ENCODE measurements around the gene MSANTD1. TPM values are rescaled to one million over a fixed set of nuclear protein-coding genes. Genes with fewer than 3 reads are reported as not detected.

MSANTD1 gene
- total and polyA plus RNA-seq, 2 donors (not counting 1 experiment from before 2014, with no cell fraction given), result 0.78 to 5.5 TPM

DNA sequence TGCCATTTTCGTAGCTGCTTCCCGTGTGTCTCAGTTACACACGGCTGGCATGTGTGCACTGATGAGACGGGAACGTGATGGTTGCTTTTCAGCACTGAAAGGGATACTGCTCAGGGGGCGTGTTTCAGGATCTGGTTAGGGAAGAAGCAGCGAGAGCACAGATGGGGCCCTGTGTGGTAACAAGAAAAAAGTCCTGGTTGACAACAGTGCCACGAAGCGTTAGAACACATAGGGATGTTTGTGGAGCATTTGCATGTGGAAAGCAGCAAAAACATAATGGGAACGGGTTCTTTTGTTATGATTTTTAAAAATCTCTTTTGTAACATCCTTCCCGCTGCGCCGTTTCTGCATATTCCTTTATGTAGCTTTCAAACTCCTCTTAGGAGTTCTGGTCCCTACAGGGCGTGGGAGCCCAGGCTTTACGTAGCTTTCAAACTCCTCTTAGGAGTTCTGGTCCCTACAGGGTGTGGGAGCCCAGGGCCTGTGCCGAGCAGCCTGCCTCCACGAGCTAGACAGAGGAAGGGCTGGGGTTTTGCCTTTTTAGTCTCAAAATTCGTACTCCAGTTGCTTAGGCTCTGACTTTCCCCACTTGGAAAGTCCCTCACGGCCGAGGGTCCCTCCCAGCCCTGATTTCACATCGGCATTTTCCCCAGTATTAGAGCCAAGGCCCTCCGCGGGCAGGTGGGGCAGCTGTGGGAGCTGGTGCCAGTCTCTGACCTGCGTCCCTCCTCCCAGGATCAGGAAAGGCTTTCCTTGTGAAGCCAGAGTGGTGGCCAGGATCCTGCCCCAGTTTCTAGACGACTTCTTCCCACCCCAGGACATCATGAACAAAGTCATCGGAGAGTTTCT lies 11.0 kb upstream of the MSANTD1 start:
- Histone ChIP-seq H3K4me2 (replicated peaks; ENCODE audit: low read depth, low read length, poor library complexity, severe bottlenecking) (no peak overlapping the region), H3K27ac (ENCODE audit: low read length in 2 of 2) (no peak overlapping the region), H3K9me3 (ENCODE audit: control extremely low read depth in 1 of 3, control insufficient read depth in 2 of 3, insufficient read depth in 1 of 3, low read length in 2 of 3) (no peaks in the 10 kb centered on the region), H4K20me1 (ENCODE audit: control insufficient read depth, insufficient read depth, low read length, poor library complexity, severe bottlenecking) (no peaks in the 10 kb centered on the region), H3K4me3 (ENCODE audit: control extremely low read depth in 1 of 5, extremely low read depth in 1 of 5, insufficient read depth in 1 of 5, low read depth in 2 of 5, low read length in 4 of 5) (no peak overlapping the region), H3K79me2 (ENCODE audit: control insufficient read depth, insufficient read depth, low read length) (no peaks in the 10 kb centered on the region), H3K27me3 (replicated peaks in 1 of 4; ENCODE audit: control extremely low read depth in 1 of 4, control insufficient read depth in 3 of 4, insufficient read depth in 4 of 4, low read length in 3 of 4) (no peaks in the 10 kb centered on the region), H2AFZ (ENCODE audit: insufficient read depth, low read depth, low read length, poor library complexity, severe bottlenecking) (no peak overlapping the region), H3K9ac (ENCODE audit: low read length) (no peak overlapping the region), H3K36me3 (replicated peaks in 1 of 2; ENCODE audit: control extremely low read depth in 1 of 2, control insufficient read depth in 1 of 2, extremely low read depth in 1 of 2, insufficient read depth in 2 of 2, low read length in 1 of 2) (peaks cover 0 to 65% of the 10 kb centered on the region in 2 experiments), H3K4me1 (ENCODE audit: control insufficient read depth in 2 of 2, insufficient read depth in 2 of 2, low read length in 2 of 2) (no peaks in the 10 kb centered on the region)
- ChIA-PET CTCF (interaction anchor here (0.6 kb wide), 1 partner anchor 49 kb away, joined by 3 read pairs; no protein-coding TSS in a partner anchor), POLR2A (no interaction called here)
- no peak for ATAC-seq (ENCODE audit: low read depth)
- no peaks in the 10 kb centered on the region for H3K27me3 Mint-ChIP-seq
- TF ChIP-seq EZH2 (IDR thresholded peaks at IDR 0.05; ENCODE audit: borderline replicate concordance, insufficient read depth, low read depth, low read length, poor library complexity, severe bottlenecking), result no peak
- no peak for TF ChIP-seq CTCF (IDR thresholded peaks at IDR 0.05)
- H3K27ac Mint-ChIP-seq, result no peak overlapping the region
- WGBS (ENCODE audit: insufficient coverage), result 94% methylated on average over 21 of the region's 26 CpGs
- no peak overlapping the region for H3K4me3 Mint-ChIP-seq
- DNase-seq, result no peak
- no peaks in the 10 kb centered on the region for H3K4me1 Mint-ChIP-seq
- intact Hi-C loops (cut with micrococcal nuclease), result no loop called here
- H3K9me3 Mint-ChIP-seq (ENCODE audit: insufficient read depth), result no peaks in the 10 kb centered on the region

GRCh38 chr4:3238721-3239120 lies 10.2 kb upstream of the MSANTD1 start:
- H3K36me3 ChIP-seq (replicated peaks in 1 of 2; ENCODE audit: control extremely low read depth in 1 of 2, control insufficient read depth in 1 of 2, extremely low read depth in 1 of 2, insufficient read depth in 2 of 2, low read length in 1 of 2), result peaks cover 0 to 60% of the 10 kb centered on the region in 2 experiments
- no peaks in the 10 kb centered on the region for H3K27me3 ChIP-seq (replicated peaks in 1 of 4; ENCODE audit: control extremely low read depth in 1 of 4, control insufficient read depth in 3 of 4, insufficient read depth in 4 of 4, low read length in 3 of 4)
- H3K4me2 ChIP-seq (replicated peaks; ENCODE audit: low read depth, low read length, poor library complexity, severe bottlenecking), result no peak overlapping the region
- 95% methylated on average over 14 of the region's 18 CpGs for WGBS (ENCODE audit: insufficient coverage)
- H3K79me2 ChIP-seq (ENCODE audit: control insufficient read depth, insufficient read depth, low read length), result no peaks in the 10 kb centered on the region
- intact Hi-C loops (cut with micrococcal nuclease), result no loop called here
- CTCF ChIA-PET, result no interaction called here
- H4K20me1 ChIP-seq (ENCODE audit: control insufficient read depth, insufficient read depth, low read length, poor library complexity, severe bottlenecking), result no peaks in the 10 kb centered on the region
- no peak overlapping the region for H3K4me3 ChIP-seq (ENCODE audit: control extremely low read depth in 1 of 5, extremely low read depth in 1 of 5, insufficient read depth in 1 of 5, low read depth in 2 of 5, low read length in 4 of 5)
- peaks cover 1% of the 10 kb centered on the region for H3K4me1 Mint-ChIP-seq
- no peak overlapping the region for H2AFZ ChIP-seq (ENCODE audit: insufficient read depth, low read depth, low read length, poor library complexity, severe bottlenecking)
- no peaks in the 10 kb centered on the region for H3K27me3 Mint-ChIP-seq
- no peak overlapping the region for H3K27ac Mint-ChIP-seq
- no peaks in the 10 kb centered on the region for H3K9me3 ChIP-seq (ENCODE audit: control extremely low read depth in 1 of 3, control insufficient read depth in 2 of 3, insufficient read depth in 1 of 3, low read length in 2 of 3)
- H3K4me3 Mint-ChIP-seq, result no peak overlapping the region
- DNase-seq (no peak), ATAC-seq (ENCODE audit: low read depth) (no peak)
- H3K27ac ChIP-seq (ENCODE audit: low read length in 2 of 2), result no peak overlapping the region
- no peak overlapping the region for H3K9ac ChIP-seq (ENCODE audit: low read length)
- no peaks in the 10 kb centered on the region for H3K9me3 Mint-ChIP-seq (ENCODE audit: insufficient read depth)
- no peaks in the 10 kb centered on the region for H3K4me1 ChIP-seq (ENCODE audit: control insufficient read depth in 2 of 2, insufficient read depth in 2 of 2, low read length in 2 of 2)
- TF ChIP-seq EZH2 (IDR thresholded peaks at IDR 0.05; ENCODE audit: borderline replicate concordance, insufficient read depth, low read depth, low read length, poor library complexity, severe bottlenecking) (no peak), CTCF (IDR thresholded peaks at IDR 0.05) (no peak)
- POLR2A ChIA-PET, result no interaction called here

Data from B cell (primary cell).